Retinal pigment epithelial cell (primary cell): ENCODE results near the gene CHST4.
"Not testable (repeated sequence)": the region's sequence is repeated elsewhere in the genome, so short reads cannot be mapped to it uniquely, and the experiment has no call there.

ENCODE experiments used
- DNase-seq: peaks from one replicate; pipeline ENCODE4 v3.0.0-alpha.2; 2010; ENCODE audit warnings: low read depth
- H3K4me3 ChIP-seq: 2 replicates; pipeline ENCODE4 v1.5.1; 2011; ENCODE audit warnings: mild to moderate bottlenecking, low read length, control low read depth, moderate library complexity
- CTCF ChIP-seq: conservative IDR thresholded peaks from 2 replicates; pipeline ENCODE4 v1.5.1; 2011; ENCODE audit warnings: low read depth, low read length, control low read depth, inconsistent platforms

The CHST4 gene

GRCh38 chr16:71572497-71573116 is 46.4 kb downstream of the CHST4 start:
- no peak for TF ChIP-seq CTCF
- DNase-seq: no peak

GRCh38 chr16:71573387-71574094 is 47.3 kb downstream of the CHST4 start:
- DNase-seq: no peak
- no peak overlapping the region for H3K4me3 ChIP-seq
- no peak for TF ChIP-seq CTCF

More at GRCh38 chr16:71572497-71573116, 46.4 kb downstream of the CHST4 start:
- no peak overlapping the region for H3K4me3 ChIP-seq

GRCh38 chr16:71574702-71575101 is 48.5 kb downstream of the CHST4 start:
- no peak for DNase-seq
- no peak overlapping the region for H3K4me3 ChIP-seq
- TF ChIP-seq CTCF: no peak

GRCh38 chr16:71576971-71577370 is 50.7 kb downstream of the CHST4 start, which contains the start of gene TAT:
TSS of gene TAT (minus strand) at chr16:71577092. CDS start at chr16:71576415, 677 bp downstream.
- no peak for DNase-seq
- no peak for TF ChIP-seq CTCF
- H3K4me3 ChIP-seq: no peak within 1 kb of the TSS

GRCh38 chr16:71582553-71582848 is 56.3 kb downstream of the CHST4 start:
- not testable (repeated sequence) for DNase-seq, H3K4me3 ChIP-seq

GRCh38 chr16:71584543-71585317 is 58.5 kb downstream of the CHST4 start:
- H3K4me3 ChIP-seq: no peak overlapping the region
- no peak for DNase-seq
- TF ChIP-seq CTCF: no peak

- DNase-seq: no peak
- no peak for TF ChIP-seq CTCF
- H3K4me3 ChIP-seq: no peak overlapping the region
These were observed 59.1 kb downstream of the CHST4 start for GRCh38 chr16:71585318-71585703.
